HL-60 (cell line): Measurements from ENCODE around the gene CDRT4.

ENCODE experiments used
- DNase-seq, 2 experiments: peaks; one replicate each; pipeline ENCODE4 v3.0.0-alpha.2; 2010 to 2020; ENCODE audit warnings: low read depth in 1 of 2, low spot score in 1 of 2
- H3K27ac ChIP-seq: fragments of 250-450 bp; sonication (Bioruptor Pico); replicated peaks from 2 replicates; pipeline ENCODE4 v1.5.1; 2020; ENCODE audit warnings: mild to moderate bottlenecking, moderate library complexity
- H3K27me3 ChIP-seq: fragments of 250-450 bp; sonication (Bioruptor Pico); 2 replicates; pipeline ENCODE4 v1.5.1; 2021; ENCODE audit warnings: mild to moderate bottlenecking, moderate library complexity; ENCODE audit not compliant: insufficient read depth, poor library complexity, severe bottlenecking
- H3K4me3 ChIP-seq: replicated peaks from 2 replicates; pipeline ENCODE4 v1.5.1; 2011; ENCODE audit warnings: mild to moderate bottlenecking, control low read depth, low read length; ENCODE audit not compliant: insufficient read depth
- CTCF ChIP-seq: IDR thresholded peaks from one replicate; pipeline ENCODE4 v1.5.1; 2011; ENCODE audit warnings: low read length, control low read depth, inconsistent platforms; ENCODE audit not compliant: insufficient read depth
- GABPA ChIP-seq: IDR thresholded peaks from 2 replicates; pipeline ENCODE4 v1.6.1; 2012; ENCODE audit warnings: low read depth
- POLR2AphosphoS5 ChIP-seq: IDR thresholded peaks from 2 replicates; pipeline ENCODE4 v1.6.1; 2012; ENCODE audit warnings: low read depth
- REST ChIP-seq: IDR thresholded peaks from 2 replicates; pipeline ENCODE4 v1.6.1; 2012; ENCODE audit warnings: low read depth; ENCODE audit not compliant: insufficient replicate concordance
- SPI1 ChIP-seq: IDR thresholded peaks from 2 replicates; pipeline ENCODE4 v1.6.1; 2012; ENCODE audit warnings: low read depth, mild to moderate bottlenecking, borderline replicate concordance

CDRT4 gene

GRCh38 chr17:15437303-15437635, 30.2 kb downstream of the CDRT4 start:
- no peak for DNase-seq
- Histone ChIP-seq H3K27me3 (no peaks in the 10 kb centered on the region), H3K27ac (no peak overlapping the region), H3K4me3 (no peak overlapping the region)
- TF ChIP-seq GABPA, result no peak
- TF ChIP-seq REST, result no peak
- TF ChIP-seq CTCF, result no peak
- no peak for TF ChIP-seq SPI1
- TF ChIP-seq POLR2AphosphoS5, result no peak

- Histone ChIP-seq H3K27me3 (no peaks in the 10 kb centered on the region), H3K27ac (no peak overlapping the region), H3K4me3 (no peak overlapping the region)
- peak; percentile 65; the same call in 1 of the 2 replicates for TF ChIP-seq SPI1
- 0 out of 2 replicates have a peak, but pooled peaks have one; percentile 35 for TF ChIP-seq GABPA
- TF ChIP-seq POLR2AphosphoS5, result no peak
- TF ChIP-seq REST, result no peak
- peak; percentile 2 for TF ChIP-seq CTCF
- DNase-seq, result peak; percentile 50 to 57
Observed at GRCh38 chr17:15436473-15437302, 30.7 kb downstream of the CDRT4 start.

- TF ChIP-seq SPI1, result no peak
- TF ChIP-seq POLR2AphosphoS5, result no peak
- no peak for TF ChIP-seq REST
- no peak for TF ChIP-seq GABPA
- TF ChIP-seq CTCF, result no peak
- Histone ChIP-seq H3K27me3 (no peaks in the 10 kb centered on the region), H3K4me3 (no peak overlapping the region), H3K27ac (no peak overlapping the region)
- no peak for DNase-seq
Observed at GRCh38 chr17:15434956-15435355, 32.5 kb downstream of the CDRT4 start.
